SK-N-MC (cell line): ENCODE measurements around the gene ARHGEF35.

ENCODE experiments used
- EZH2 ChIP-seq: fragments of 200-600 bp; sonication (generic); IDR thresholded peaks from one replicate; pipeline ENCODE4 v1.6.1; 2017; ENCODE audit warnings: antibody characterized with exemption
- POLR2AphosphoS5 ChIP-seq: IDR thresholded peaks from 2 replicates; pipeline ENCODE4 v1.6.1; 2012; ENCODE audit warnings: mild to moderate bottlenecking, low read depth, low read length, borderline replicate concordance

DNA sequence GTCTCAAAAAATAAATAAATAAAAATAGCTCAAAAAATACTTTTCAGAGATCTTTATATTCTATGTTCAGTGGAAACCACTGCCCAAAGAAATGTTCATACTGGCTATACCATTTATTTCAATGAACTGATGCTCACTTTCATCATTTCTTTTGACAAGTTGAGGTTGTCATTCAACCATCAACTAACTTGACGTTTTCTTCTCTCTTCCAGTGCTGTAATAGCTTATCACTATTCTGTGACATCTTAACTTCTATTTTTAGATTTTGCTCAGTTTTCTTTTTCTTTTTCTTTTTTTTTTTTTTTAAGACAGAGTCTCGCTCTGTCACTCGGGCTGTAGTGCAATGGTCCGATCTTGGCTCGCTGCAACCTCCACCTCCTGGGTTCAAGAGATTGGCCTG, 21.0 kb downstream of the ARHGEF35 start:
- TF ChIP-seq POLR2AphosphoS5 (no peak), EZH2 (no peak)
